ENCODE results near the gene GAL3ST1.

- no peak for TF ChIP-seq CTCF (IDR thresholded peaks at IDR 0.05 in 2 of 3, conservative IDR thresholded peaks at IDR 0.05 in 1 of 3; ENCODE audit: borderline replicate concordance in 1 of 3, insufficient read depth in 1 of 3, low read depth in 2 of 3, low read length in 2 of 3)
- no peak for TF ChIP-seq POLR2A (IDR thresholded peaks at IDR 0.05; ENCODE audit: borderline replicate concordance, extremely low read depth, insufficient read depth, insufficient read length)
- no peak for TF ChIP-seq CBX3 (IDR thresholded peaks at IDR 0.05; ENCODE audit: low read depth)
- no peak for TF ChIP-seq REST (IDR thresholded peaks at IDR 0.05; ENCODE audit: low read depth)
- TF ChIP-seq POLR2AphosphoS5 (IDR thresholded peaks at IDR 0.05; ENCODE audit: low read depth, low read length) = no peak
- no peak for TF ChIP-seq EZH2 (IDR thresholded peaks at IDR 0.05)
- TF ChIP-seq ATF3 (IDR thresholded peaks at IDR 0.05) = no peak
- no peak for TF ChIP-seq TCF7L2 (IDR thresholded peaks at IDR 0.05; ENCODE audit: borderline replicate concordance, extremely low read depth, insufficient read depth, insufficient read length)
- no peak for TF ChIP-seq RAD21 (IDR thresholded peaks at IDR 0.05; ENCODE audit: low read depth)
- TF ChIP-seq ELF1 (IDR thresholded peaks at IDR 0.05; ENCODE audit: borderline replicate concordance, low read depth) = no peak
- TF ChIP-seq SIN3A (IDR thresholded peaks at IDR 0.05; ENCODE audit: low read depth) = no peak
- TF ChIP-seq MAX (IDR thresholded peaks at IDR 0.05) = no peak
- no peak for TF ChIP-seq YY1 (IDR thresholded peaks at IDR 0.05; ENCODE audit: extremely low read depth, insufficient replicate concordance, low read depth, low read length)
These were observed 12.9 kb downstream of the GAL3ST1 start for GRCh38 chr22:30561402-30562189.
